Measurements from ENCODE around the gene DLEC1. TPM values are rescaled to one million over a fixed set of nuclear protein-coding genes. Genes with fewer than 3 reads are reported as not detected.
A peak's percentile ranks its signal among the peaks of the same experiment; 100 is the strongest.

The DLEC1 gene
- total and polyA plus RNA-seq, 9 of the 15 experiments (the other 6 are each of a cell fraction or from before 2014, with no cell fraction given), result 0.07 to 0.08 TPM; not detected in 7

DNA sequence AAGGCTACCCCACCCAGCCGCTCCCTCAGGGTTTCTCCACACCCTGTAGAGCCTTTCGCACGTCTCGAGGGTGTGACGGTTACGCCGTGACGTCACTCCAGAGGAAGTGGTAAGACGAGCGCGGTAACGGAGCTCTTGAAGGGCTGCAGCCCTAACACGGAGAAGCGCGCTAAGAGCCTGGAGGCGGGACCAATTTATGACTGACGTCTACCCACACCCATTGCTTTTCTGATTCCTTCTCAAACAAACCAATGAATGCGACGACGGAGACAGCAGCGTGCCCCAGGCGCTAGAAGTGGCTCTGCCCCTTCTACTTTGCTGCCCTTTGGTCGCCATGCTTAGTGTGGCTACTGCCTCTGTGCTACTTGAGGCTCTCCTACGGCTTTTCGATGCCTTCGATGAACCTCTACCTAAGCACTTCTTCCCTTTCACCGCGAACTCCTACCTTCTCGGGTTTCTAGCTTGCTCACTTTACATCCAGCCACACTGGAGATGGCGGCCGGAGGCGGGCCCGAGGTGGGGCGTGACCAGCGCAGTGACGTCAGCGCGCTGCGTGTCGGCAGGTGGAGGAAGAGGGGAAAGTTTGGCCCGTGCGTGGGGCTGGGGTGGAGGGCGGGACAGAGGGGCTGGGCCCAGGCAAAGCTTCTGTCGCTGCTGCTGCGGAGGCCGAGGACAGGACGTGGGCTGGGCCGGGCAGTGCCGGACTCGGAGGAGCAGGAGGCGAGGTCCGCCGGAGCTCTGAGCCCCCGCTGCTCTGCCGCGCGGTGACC lies 126.1 kb downstream of the DLEC1 start, which contains the start of gene OXSR1 (continued):
- TF ChIP-seq CHD2 (IDR thresholded peaks at IDR 0.05; ENCODE audit: low read depth, low read length), result peak; percentile 54; the same call in 1 of the 2 replicates
- TF ChIP-seq CREM (IDR thresholded peaks at IDR 0.05; ENCODE audit: low read depth), result peak; percentile 98
- TF ChIP-seq TCF7 (IDR thresholded peaks at IDR 0.05; ENCODE audit: borderline replicate concordance), result no peak
- TF ChIP-seq ZNF232 (CRISPR knock-in tag; IDR thresholded peaks at IDR 0.05), result no peak
- no peak for TF ChIP-seq PURB (CRISPR knock-in tag; IDR thresholded peaks at IDR 0.05; ENCODE audit: low read depth)
- TF ChIP-seq KLF13 (tag; IDR thresholded peaks at IDR 0.05; ENCODE audit: borderline replicate concordance, low read depth), result peak; percentile 85; the same call in 1 of the 2 replicates
- TF ChIP-seq XRCC3 (IDR thresholded peaks at IDR 0.05), result no peak
- peak; percentile 78 to 93; a peak in 3 of 4 replicates for TF ChIP-seq TBL1XR1 (IDR thresholded peaks at IDR 0.05; ENCODE audit: low read length in 2 of 2)
- TF ChIP-seq CHCHD3 (CRISPR knock-in tag; IDR thresholded peaks at IDR 0.05), result no peak
- TF ChIP-seq ZNF707 (CRISPR knock-in tag; conservative IDR thresholded peaks at IDR 0.05), result no peak
- peak; percentile 26 to 49; a peak in 3 of 4 replicates for TF ChIP-seq SIX5 (IDR thresholded peaks at IDR 0.05; ENCODE audit: borderline replicate concordance in 1 of 2, insufficient read depth in 1 of 2, low read depth in 1 of 2, low read length in 2 of 2)
- no peak for TF ChIP-seq GATAD2A (IDR thresholded peaks at IDR 0.05)
- TF ChIP-seq, protein P1, sequence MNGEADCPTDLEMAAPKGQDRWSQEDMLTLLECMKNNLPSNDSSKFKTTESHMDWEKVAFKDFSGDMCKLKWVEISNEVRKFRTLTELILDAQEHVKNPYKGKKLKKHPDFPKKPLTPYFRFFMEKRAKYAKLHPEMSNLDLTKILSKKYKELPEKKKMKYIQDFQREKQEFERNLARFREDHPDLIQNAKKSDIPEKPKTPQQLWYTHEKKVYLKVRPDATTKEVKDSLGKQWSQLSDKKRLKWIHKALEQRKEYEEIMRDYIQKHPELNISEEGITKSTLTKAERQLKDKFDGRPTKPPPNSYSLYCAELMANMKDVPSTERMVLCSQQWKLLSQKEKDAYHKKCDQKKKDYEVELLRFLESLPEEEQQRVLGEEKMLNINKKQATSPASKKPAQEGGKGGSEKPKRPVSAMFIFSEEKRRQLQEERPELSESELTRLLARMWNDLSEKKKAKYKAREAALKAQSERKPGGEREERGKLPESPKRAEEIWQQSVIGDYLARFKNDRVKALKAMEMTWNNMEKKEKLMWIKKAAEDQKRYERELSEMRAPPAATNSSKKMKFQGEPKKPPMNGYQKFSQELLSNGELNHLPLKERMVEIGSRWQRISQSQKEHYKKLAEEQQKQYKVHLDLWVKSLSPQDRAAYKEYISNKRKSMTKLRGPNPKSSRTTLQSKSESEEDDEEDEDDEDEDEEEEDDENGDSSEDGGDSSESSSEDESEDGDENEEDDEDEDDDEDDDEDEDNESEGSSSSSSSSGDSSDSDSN (IDR thresholded peaks at IDR 0.05; ENCODE audit: borderline replicate concordance in 1 of 2, low read depth in 2 of 2, low read length in 2 of 2), result peak; percentile 36 to 43; a peak in 1 of 4 replicates
- no peak for TF ChIP-seq NCOA2 (IDR thresholded peaks at IDR 0.05; ENCODE audit: partially characterized antibody in 2 of 2)
- TF ChIP-seq, protein P2, sequence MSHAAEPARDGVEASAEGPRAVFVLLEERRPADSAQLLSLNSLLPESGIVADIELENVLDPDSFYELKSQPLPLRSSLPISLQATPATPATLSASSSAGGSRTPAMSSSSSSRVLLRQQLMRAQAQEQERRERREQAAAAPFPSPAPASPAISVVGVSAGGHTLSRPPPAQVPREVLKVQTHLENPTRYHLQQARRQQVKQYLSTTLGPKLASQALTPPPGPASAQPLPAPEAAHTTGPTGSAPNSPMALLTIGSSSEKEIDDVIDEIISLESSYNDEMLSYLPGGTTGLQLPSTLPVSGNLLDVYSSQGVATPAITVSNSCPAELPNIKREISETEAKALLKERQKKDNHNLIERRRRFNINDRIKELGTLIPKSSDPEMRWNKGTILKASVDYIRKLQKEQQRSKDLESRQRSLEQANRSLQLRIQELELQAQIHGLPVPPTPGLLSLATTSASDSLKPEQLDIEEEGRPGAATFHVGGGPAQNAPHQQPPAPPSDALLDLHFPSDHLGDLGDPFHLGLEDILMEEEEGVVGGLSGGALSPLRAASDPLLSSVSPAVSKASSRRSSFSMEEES (CRISPR knock-in tag; IDR thresholded peaks at IDR 0.05), result no peak
- TF ChIP-seq, protein P3, sequence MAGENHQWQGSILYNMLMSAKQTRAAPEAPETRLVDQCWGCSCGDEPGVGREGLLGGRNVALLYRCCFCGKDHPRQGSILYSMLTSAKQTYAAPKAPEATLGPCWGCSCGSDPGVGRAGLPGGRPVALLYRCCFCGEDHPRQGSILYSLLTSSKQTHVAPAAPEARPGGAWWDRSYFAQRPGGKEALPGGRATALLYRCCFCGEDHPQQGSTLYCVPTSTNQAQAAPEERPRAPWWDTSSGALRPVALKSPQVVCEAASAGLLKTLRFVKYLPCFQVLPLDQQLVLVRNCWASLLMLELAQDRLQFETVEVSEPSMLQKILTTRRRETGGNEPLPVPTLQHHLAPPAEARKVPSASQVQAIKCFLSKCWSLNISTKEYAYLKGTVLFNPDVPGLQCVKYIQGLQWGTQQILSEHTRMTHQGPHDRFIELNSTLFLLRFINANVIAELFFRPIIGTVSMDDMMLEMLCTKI (IDR thresholded peaks at IDR 0.05; ENCODE audit: partially characterized antibody), result no peak
- TF ChIP-seq ZNF444 (CRISPR knock-in tag; IDR thresholded peaks at IDR 0.05), result no peak
- no peak for TF ChIP-seq ZNF124 (CRISPR knock-in tag; IDR thresholded peaks at IDR 0.05)
- TF ChIP-seq, protein P4, sequence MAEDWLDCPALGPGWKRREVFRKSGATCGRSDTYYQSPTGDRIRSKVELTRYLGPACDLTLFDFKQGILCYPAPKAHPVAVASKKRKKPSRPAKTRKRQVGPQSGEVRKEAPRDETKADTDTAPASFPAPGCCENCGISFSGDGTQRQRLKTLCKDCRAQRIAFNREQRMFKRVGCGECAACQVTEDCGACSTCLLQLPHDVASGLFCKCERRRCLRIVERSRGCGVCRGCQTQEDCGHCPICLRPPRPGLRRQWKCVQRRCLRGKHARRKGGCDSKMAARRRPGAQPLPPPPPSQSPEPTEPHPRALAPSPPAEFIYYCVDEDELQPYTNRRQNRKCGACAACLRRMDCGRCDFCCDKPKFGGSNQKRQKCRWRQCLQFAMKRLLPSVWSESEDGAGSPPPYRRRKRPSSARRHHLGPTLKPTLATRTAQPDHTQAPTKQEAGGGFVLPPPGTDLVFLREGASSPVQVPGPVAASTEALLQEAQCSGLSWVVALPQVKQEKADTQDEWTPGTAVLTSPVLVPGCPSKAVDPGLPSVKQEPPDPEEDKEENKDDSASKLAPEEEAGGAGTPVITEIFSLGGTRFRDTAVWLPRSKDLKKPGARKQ (CRISPR knock-in tag; IDR thresholded peaks at IDR 0.05), result no peak
- no peak for TF ChIP-seq ZNF41 (CRISPR knock-in tag; conservative IDR thresholded peaks at IDR 0.05)
- TF ChIP-seq GABPA (tag; conservative IDR thresholded peaks at IDR 0.05; ENCODE audit: low read depth), result peak; percentile 97
